KOPT-K1 (cell line): ENCODE results near the gene CDAN1.

Source experiments
- H3K27ac ChIP-seq: fragments of 200-600 bp; sonication (generic); 2 replicates; pipeline ENCODE4 v1.5.1; 2016; ENCODE audit warnings: antibody characterized with exemption, mild to moderate bottlenecking, low read depth, low read length; ENCODE audit not compliant: poor library complexity, severe bottlenecking
- H3K36me3 ChIP-seq: fragments of 200-600 bp; sonication (generic); 2 replicates; pipeline ENCODE4 v1.5.1; 2017; ENCODE audit warnings: antibody characterized with exemption, mild to moderate bottlenecking, low read length, moderate library complexity; ENCODE audit not compliant: insufficient read depth
- H3K9me3 ChIP-seq: fragments of 200-600 bp; sonication (generic); 2 replicates; pipeline ENCODE4 v1.5.1; 2017; ENCODE audit warnings: antibody characterized with exemption, low read length, mild to moderate bottlenecking; ENCODE audit not compliant: insufficient read depth, poor library complexity, severe bottlenecking

The CDAN1 gene

GRCh38 chr15:42744195-42744594 lies 7.3 kb upstream of the CDAN1 start:
- H3K9me3 ChIP-seq: no peaks in the 10 kb centered on the region
- peaks cover 7% of the 10 kb centered on the region; the same call in 1 of the 2 replicates for H3K36me3 ChIP-seq
- H3K27ac ChIP-seq: no peak overlapping the region

DNA sequence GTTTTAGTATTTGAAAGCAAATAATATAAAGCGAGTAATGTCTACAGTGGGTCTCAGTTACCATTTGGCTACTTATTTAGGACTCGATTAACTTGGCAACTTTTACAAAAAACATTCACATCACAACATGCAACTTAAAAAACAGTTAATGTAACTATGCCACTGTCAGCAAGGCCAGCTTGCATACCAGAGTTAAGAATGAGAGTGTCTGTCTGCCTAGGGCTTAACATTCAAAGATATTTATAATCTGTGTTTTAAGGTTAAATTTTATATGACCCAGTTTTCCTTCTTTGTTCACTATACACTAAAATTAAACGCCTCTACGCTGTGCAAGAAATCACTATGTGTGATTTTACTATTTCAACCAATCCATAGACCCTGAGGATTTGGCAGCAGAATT lies 5.2 kb upstream of the CDAN1 start:
- peaks cover 7% of the 10 kb centered on the region; the same call in 1 of the 2 replicates for H3K36me3 ChIP-seq
- no peaks in the 10 kb centered on the region for H3K9me3 ChIP-seq
- H3K27ac ChIP-seq: no peak overlapping the region

DNA sequence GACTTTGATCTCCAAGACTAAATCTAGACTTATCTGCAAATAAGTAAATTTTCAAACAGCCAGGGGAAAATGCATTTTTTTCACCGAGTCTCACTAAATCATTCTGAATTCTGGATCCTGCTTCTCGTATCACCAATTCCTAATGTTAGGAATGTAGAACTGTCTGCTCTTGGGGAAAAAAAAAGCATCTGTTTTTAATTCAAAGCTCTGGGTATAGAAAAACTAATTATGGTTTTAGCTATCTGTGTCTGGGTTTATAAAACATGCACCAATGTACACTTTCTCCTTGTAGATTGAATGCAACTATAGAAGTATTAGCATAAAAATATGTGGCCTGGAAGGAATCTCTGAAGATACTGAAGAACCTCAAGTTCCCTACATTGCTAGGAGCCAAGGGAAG lies 4.8 kb upstream of the CDAN1 start:
- Histone ChIP-seq H3K36me3 (peaks cover 7% of the 10 kb centered on the region; the same call in 1 of the 2 replicates), H3K27ac (no peak overlapping the region), H3K9me3 (no peaks in the 10 kb centered on the region)

DNA sequence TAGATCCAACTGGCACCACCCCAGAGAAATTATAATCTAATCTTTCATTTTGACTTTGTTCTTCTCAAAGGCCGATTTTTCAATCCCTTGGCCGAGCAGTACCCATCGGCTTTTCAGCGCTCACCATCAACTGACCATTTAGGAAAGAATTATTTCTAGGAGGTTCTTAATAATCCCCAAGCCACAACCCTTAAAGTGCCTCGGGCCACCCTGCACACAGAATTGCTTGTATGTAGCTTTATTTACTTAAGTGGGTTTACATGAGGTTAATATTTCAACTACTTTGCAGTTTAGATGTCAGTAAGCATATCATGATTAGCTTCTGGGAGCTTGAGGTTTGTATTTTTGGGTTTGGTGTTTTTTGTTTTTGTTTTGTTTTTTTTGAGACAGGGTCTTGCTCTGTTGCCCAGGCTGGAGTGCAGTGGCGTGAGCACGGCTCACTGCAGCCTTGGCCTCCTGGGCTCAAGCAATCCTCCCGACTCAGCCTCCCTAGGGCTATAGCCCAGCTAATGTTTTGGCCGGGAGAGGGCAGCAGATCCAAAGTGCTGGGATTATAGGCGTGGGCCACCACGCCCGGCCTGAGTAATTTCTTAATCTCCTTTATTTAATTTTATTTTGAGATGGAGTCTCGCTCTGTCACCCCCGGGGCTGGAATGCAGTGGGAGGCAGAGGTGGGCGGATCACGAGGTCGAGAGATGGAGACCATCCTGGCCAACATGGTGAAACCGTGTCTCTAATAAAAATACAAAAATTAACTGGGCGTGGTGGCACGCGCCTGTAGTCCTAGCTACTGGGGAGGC lies 801 bp upstream of the CDAN1 start:
- Histone ChIP-seq H3K27ac (peak overlapping the region; percentile 94), H3K36me3 (peaks cover 27% of the 10 kb centered on the region), H3K9me3 (no peaks in the 10 kb centered on the region)

GRCh38 chr15:42736178-42736792 lies 643 bp downstream of the CDAN1 start:
- Histone ChIP-seq H3K9me3 (no peaks in the 10 kb centered on the region), H3K27ac (peak overlapping the region; percentile 94), H3K36me3 (peaks cover 42% of the 10 kb centered on the region)

DNA sequence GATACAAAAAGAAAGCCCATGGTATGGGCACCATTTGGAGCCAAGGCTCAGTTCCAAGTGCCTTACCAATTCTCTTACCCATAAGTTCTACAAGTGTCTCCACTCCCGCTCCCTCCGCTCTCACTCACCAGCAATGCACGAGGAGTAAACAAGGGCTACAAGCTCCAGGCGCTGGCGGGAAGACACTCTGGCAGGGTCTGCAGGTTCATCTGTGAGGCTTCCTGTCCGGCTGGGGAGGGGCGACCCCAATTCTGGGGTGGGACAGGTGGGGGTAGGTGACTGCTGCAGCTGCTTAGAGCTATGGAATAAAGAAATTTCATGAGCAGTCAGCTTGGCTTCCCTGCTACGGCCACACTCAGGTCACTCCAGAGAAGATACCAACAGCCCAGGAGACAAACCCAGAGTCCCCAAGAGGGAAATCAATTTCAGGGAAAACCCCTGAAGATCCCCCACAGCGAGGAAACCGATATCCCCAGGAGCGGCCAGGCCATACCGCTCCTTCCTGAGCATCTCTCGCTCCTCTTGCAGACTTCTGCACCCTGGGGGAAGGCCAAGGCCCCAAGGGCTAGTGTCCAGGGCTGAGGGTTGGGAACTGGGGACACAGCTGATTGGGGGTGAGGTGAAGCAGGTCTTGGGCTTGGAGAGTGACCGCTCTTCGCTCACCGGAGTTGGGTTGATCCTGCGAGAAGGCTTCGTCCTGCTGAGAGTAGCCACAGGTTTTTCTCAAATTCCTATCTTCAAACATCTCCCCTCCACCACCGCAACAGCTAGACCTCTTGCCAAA lies 1.4 kb downstream of the CDAN1 start:
- Histone ChIP-seq H3K36me3 (peaks cover 49% of the 10 kb centered on the region), H3K9me3 (no peaks in the 10 kb centered on the region), H3K27ac (peak overlapping the region; percentile 94)

GRCh38 chr15:42734076-42734672 lies 2.8 kb downstream of the CDAN1 start:
- Histone ChIP-seq H3K9me3 (no peaks in the 10 kb centered on the region), H3K27ac (no peak overlapping the region), H3K36me3 (peaks cover 63% of the 10 kb centered on the region)

DNA sequence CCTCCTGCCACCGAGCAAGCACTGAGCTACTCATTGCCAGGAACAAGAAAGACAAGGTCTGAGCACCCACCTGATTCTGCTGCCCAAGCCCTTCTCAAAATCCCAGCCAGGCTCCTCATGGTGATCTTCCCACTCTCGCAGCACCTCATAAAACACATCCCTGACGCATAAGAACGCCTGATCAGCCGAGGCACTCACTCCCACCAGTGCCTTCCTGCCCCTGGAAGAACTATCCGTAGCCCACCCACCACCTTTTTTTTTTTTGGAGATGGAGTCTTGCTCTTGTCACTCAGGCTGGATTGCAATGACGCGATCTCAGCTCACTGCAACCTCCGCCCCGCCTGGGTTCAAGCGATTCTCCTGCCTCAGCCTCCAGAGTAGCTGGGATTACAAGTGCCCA lies 3.9 kb downstream of the CDAN1 start:
- peaks cover 74% of the 10 kb centered on the region for H3K36me3 ChIP-seq
- H3K27ac ChIP-seq: no peak overlapping the region
- no peaks in the 10 kb centered on the region for H3K9me3 ChIP-seq

- H3K9me3 ChIP-seq: no peaks in the 10 kb centered on the region
- H3K36me3 ChIP-seq: peaks cover 82% of the 10 kb centered on the region
- H3K27ac ChIP-seq: no peak overlapping the region
Observed at GRCh38 chr15:42732095-42732827, 4.7 kb downstream of the CDAN1 start.

DNA sequence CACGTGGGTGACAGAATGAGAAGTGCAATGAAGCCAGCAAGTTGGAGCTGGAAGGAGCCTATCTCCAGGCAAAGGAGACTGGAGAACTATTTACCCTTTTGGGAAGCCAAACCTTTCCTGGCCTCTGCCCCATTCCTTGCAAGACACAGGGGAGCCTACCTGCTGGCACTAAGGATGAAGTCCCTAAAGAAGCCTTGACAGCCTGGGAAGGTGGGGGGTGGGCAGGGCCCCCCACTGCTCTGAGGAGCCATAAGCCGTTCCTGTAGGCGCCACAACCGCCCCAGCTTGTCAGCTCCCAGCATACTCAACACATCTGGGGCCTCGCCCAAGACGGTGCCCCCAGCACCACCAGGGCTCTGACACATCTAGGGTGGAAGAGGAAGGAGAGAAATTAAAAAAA lies 5.5 kb downstream of the CDAN1 start:
- no peaks in the 10 kb centered on the region for H3K9me3 ChIP-seq
- peaks cover 90% of the 10 kb centered on the region for H3K36me3 ChIP-seq

GRCh38 chr15:42730536-42730935 lies 6.4 kb downstream of the CDAN1 start:
- Histone ChIP-seq H3K36me3 (peaks cover 99% of the 10 kb centered on the region), H3K27ac (no peak overlapping the region), H3K9me3 (no peaks in the 10 kb centered on the region)

More for the DNA sequence above, 5.5 kb downstream of the CDAN1 start:
- H3K27ac ChIP-seq: no peak overlapping the region

- Histone ChIP-seq H3K27ac (no peak overlapping the region), H3K9me3 (no peaks in the 10 kb centered on the region), H3K36me3 (peaks cover 100% of the 10 kb centered on the region)
Observed at GRCh38 chr15:42730135-42730534, 6.8 kb downstream of the CDAN1 start.

- Histone ChIP-seq H3K9me3 (no peaks in the 10 kb centered on the region), H3K36me3 (peaks cover 100% of the 10 kb centered on the region), H3K27ac (no peak overlapping the region)
Observed at GRCh38 chr15:42729409-42729808, 7.5 kb downstream of the CDAN1 start.

DNA sequence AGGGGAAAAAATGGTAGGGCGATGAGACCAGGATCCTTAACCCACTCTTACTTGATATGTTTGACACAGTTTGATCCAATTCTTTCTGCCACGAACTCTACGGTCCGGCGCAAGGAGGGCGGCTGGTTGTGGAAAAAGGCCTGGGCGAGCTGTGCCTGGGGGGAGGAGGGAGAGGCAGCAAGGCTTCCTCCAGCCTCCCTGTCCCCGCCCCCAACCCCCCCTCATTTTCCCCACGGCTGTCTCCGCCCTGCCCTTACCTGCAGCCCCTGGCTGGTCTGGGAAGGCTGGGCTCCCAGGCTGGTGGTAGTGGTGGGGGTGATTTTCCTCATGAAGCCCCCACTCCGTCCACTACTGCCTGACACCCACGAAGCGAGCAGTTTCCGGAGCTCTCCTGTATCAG lies 8.0 kb downstream of the CDAN1 start:
- peaks cover 100% of the 10 kb centered on the region for H3K36me3 ChIP-seq
- H3K27ac ChIP-seq: no peak overlapping the region
- H3K9me3 ChIP-seq: no peaks in the 10 kb centered on the region
